Measurements from ENCODE around the gene THAP12.
"Not testable (repeated sequence)": the region's sequence is repeated elsewhere in the genome, so short reads cannot be mapped to it uniquely, and the experiment has no call there.

THAP12 gene

GRCh38 chr11:76406359-76406758 is 25.4 kb upstream of the THAP12 start:
- no peak for DNase-seq (ENCODE audit: insufficient read length, low spot score)
- FAIRE-seq: no peak
- TF ChIP-seq POLR2A (IDR thresholded peaks at IDR 0.05; ENCODE audit: low read depth, low read length) (no peak), TAF1 (IDR thresholded peaks at IDR 0.05; ENCODE audit: low read depth, low read length) (no peak), PAX5 (IDR thresholded peaks at IDR 0.05; ENCODE audit: insufficient read depth, low read length, severe bottlenecking) (no peak), POLR2AphosphoS5 (IDR thresholded peaks at IDR 0.05; ENCODE audit: low read depth, low read length) (no peak), SPI1 (IDR thresholded peaks at IDR 0.05; ENCODE audit: low read depth, low read length) (no peak), POU2F2 (IDR thresholded peaks at IDR 0.05; ENCODE audit: low read depth, low read length) (no peak)

GRCh38 chr11:76401484-76401883 is 20.6 kb upstream of the THAP12 start:
- not testable (repeated sequence) for DNase-seq (ENCODE audit: insufficient read length, low spot score); FAIRE-seq

- DNase-seq (ENCODE audit: insufficient read length, low spot score) (no peak), FAIRE-seq (no peak)
- no peak for TF ChIP-seq POLR2AphosphoS5 (IDR thresholded peaks at IDR 0.05; ENCODE audit: low read depth, low read length)
- TF ChIP-seq POLR2A (IDR thresholded peaks at IDR 0.05; ENCODE audit: low read depth, low read length): no peak
- no peak for TF ChIP-seq SPI1 (IDR thresholded peaks at IDR 0.05; ENCODE audit: low read depth, low read length)
- TF ChIP-seq PAX5 (IDR thresholded peaks at IDR 0.05; ENCODE audit: insufficient read depth, low read length, severe bottlenecking): no peak
- TF ChIP-seq POU2F2 (IDR thresholded peaks at IDR 0.05; ENCODE audit: low read depth, low read length): no peak
- TF ChIP-seq TAF1 (IDR thresholded peaks at IDR 0.05; ENCODE audit: low read depth, low read length): no peak
Measured at GRCh38 chr11:76400967-76401366, 20.0 kb upstream of the THAP12 start.

GRCh38 chr11:76397383-76397782 is 16.5 kb upstream of the THAP12 start:
- no peak for TF ChIP-seq SPI1 (IDR thresholded peaks at IDR 0.05; ENCODE audit: low read depth, low read length)
- TF ChIP-seq POLR2AphosphoS5 (IDR thresholded peaks at IDR 0.05; ENCODE audit: low read depth, low read length): no peak
- TF ChIP-seq POLR2A (IDR thresholded peaks at IDR 0.05; ENCODE audit: low read depth, low read length): no peak
- DNase-seq (ENCODE audit: insufficient read length, low spot score) (no peak), FAIRE-seq (no peak)

- DNase-seq (ENCODE audit: insufficient read length, low spot score) (no peak), FAIRE-seq (no peak)
- TF ChIP-seq PAX5 (IDR thresholded peaks at IDR 0.05; ENCODE audit: insufficient read depth, low read length, severe bottlenecking): no peak
- TF ChIP-seq TAF1 (IDR thresholded peaks at IDR 0.05; ENCODE audit: low read depth, low read length): no peak
- no peak for TF ChIP-seq POLR2AphosphoS5 (IDR thresholded peaks at IDR 0.05; ENCODE audit: low read depth, low read length)
- TF ChIP-seq POU2F2 (IDR thresholded peaks at IDR 0.05; ENCODE audit: low read depth, low read length): no peak
- no peak for TF ChIP-seq SPI1 (IDR thresholded peaks at IDR 0.05; ENCODE audit: low read depth, low read length)
- no peak for TF ChIP-seq POLR2A (IDR thresholded peaks at IDR 0.05; ENCODE audit: low read depth, low read length)
Measured at GRCh38 chr11:76395296-76395695, 14.4 kb upstream of the THAP12 start.

GRCh38 chr11:76394411-76394810 is 13.5 kb upstream of the THAP12 start:
- TF ChIP-seq TAF1 (IDR thresholded peaks at IDR 0.05; ENCODE audit: low read depth, low read length) (no peak), POLR2AphosphoS5 (IDR thresholded peaks at IDR 0.05; ENCODE audit: low read depth, low read length) (no peak), PAX5 (IDR thresholded peaks at IDR 0.05; ENCODE audit: insufficient read depth, low read length, severe bottlenecking) (no peak), POU2F2 (IDR thresholded peaks at IDR 0.05; ENCODE audit: low read depth, low read length) (no peak), POLR2A (IDR thresholded peaks at IDR 0.05; ENCODE audit: low read depth, low read length) (no peak), SPI1 (IDR thresholded peaks at IDR 0.05; ENCODE audit: low read depth, low read length) (no peak)
- FAIRE-seq (no peak), DNase-seq (ENCODE audit: insufficient read length, low spot score) (no peak)

GRCh38 chr11:76392870-76393269 is 11.9 kb upstream of the THAP12 start:
- no peak for TF ChIP-seq PAX5 (IDR thresholded peaks at IDR 0.05; ENCODE audit: insufficient read depth, low read length, severe bottlenecking)
- no peak for TF ChIP-seq POLR2AphosphoS5 (IDR thresholded peaks at IDR 0.05; ENCODE audit: low read depth, low read length)
- no peak for TF ChIP-seq TAF1 (IDR thresholded peaks at IDR 0.05; ENCODE audit: low read depth, low read length)
- no peak for TF ChIP-seq POU2F2 (IDR thresholded peaks at IDR 0.05; ENCODE audit: low read depth, low read length)
- no peak for TF ChIP-seq SPI1 (IDR thresholded peaks at IDR 0.05; ENCODE audit: low read depth, low read length)
- no peak for TF ChIP-seq POLR2A (IDR thresholded peaks at IDR 0.05; ENCODE audit: low read depth, low read length)
- FAIRE-seq (no peak), DNase-seq (ENCODE audit: insufficient read length, low spot score) (no peak)

GRCh38 chr11:76391811-76392475 is 11.0 kb upstream of the THAP12 start:
- TF ChIP-seq TAF1 (IDR thresholded peaks at IDR 0.05; ENCODE audit: low read depth, low read length) (no peak), SPI1 (IDR thresholded peaks at IDR 0.05; ENCODE audit: low read depth, low read length) (no peak), PAX5 (IDR thresholded peaks at IDR 0.05; ENCODE audit: insufficient read depth, low read length, severe bottlenecking) (no peak), POLR2A (IDR thresholded peaks at IDR 0.05; ENCODE audit: low read depth, low read length) (no peak), POU2F2 (IDR thresholded peaks at IDR 0.05; ENCODE audit: low read depth, low read length) (no peak), POLR2AphosphoS5 (IDR thresholded peaks at IDR 0.05; ENCODE audit: low read depth, low read length) (no peak)
- no peak for DNase-seq (ENCODE audit: insufficient read length, low spot score)
- no peak for FAIRE-seq

- no peak for DNase-seq (ENCODE audit: insufficient read length, low spot score)
- no peak for FAIRE-seq
- TF ChIP-seq POLR2A (IDR thresholded peaks at IDR 0.05; ENCODE audit: low read depth, low read length) (no peak), TAF1 (IDR thresholded peaks at IDR 0.05; ENCODE audit: low read depth, low read length) (no peak), PAX5 (IDR thresholded peaks at IDR 0.05; ENCODE audit: insufficient read depth, low read length, severe bottlenecking) (no peak), SPI1 (IDR thresholded peaks at IDR 0.05; ENCODE audit: low read depth, low read length) (no peak), POU2F2 (IDR thresholded peaks at IDR 0.05; ENCODE audit: low read depth, low read length) (no peak), POLR2AphosphoS5 (IDR thresholded peaks at IDR 0.05; ENCODE audit: low read depth, low read length) (no peak)
Measured at GRCh38 chr11:76391021-76391420, 10.1 kb upstream of the THAP12 start.

GRCh38 chr11:76388408-76388807 is 7.5 kb upstream of the THAP12 start:
- TF ChIP-seq PAX5 (IDR thresholded peaks at IDR 0.05; ENCODE audit: insufficient read depth, low read length, severe bottlenecking) (no peak), SPI1 (IDR thresholded peaks at IDR 0.05; ENCODE audit: low read depth, low read length) (no peak), POLR2AphosphoS5 (IDR thresholded peaks at IDR 0.05; ENCODE audit: low read depth, low read length) (no peak), TAF1 (IDR thresholded peaks at IDR 0.05; ENCODE audit: low read depth, low read length) (no peak), POLR2A (IDR thresholded peaks at IDR 0.05; ENCODE audit: low read depth, low read length) (no peak), POU2F2 (IDR thresholded peaks at IDR 0.05; ENCODE audit: low read depth, low read length) (no peak)
- DNase-seq (ENCODE audit: insufficient read length, low spot score) (no peak), FAIRE-seq (no peak)

All from GM12891 (cell line).